Measurements from ENCODE around the gene DOLPP1. TPM values are rescaled to one million over a fixed set of nuclear protein-coding genes. Genes with fewer than 3 reads are reported as not detected.
A peak's percentile ranks its signal among the peaks of the same experiment; 100 is the strongest.
"Not testable (repeated sequence)": the region's sequence is repeated elsewhere in the genome, so short reads cannot be mapped to it uniquely, and the experiment has no call there.

DOLPP1 gene
- total RNA-seq, 1 donor from 2014 or later, result 5.2 TPM

GRCh38 chr9:129109952-129110739, 29.2 kb downstream of the DOLPP1 start:
- peaks cover 40 to 68% (median 42%) of the 10 kb centered on the region in 3 donors for H3K4me1 ChIP-seq (ENCODE audit: control insufficient read depth in 3 of 3, insufficient read depth in 3 of 3, low read length in 3 of 3)
- no peaks in the 10 kb centered on the region for H3K9me3 ChIP-seq (ENCODE audit: control insufficient read depth in 3 of 3, low read length in 3 of 3)
- no peaks in the 10 kb centered on the region for H3K27me3 ChIP-seq (ENCODE audit: control insufficient read depth in 3 of 3, insufficient read depth in 3 of 3, low read length in 3 of 3)
- H3K9ac ChIP-seq (ENCODE audit: low read depth in 1 of 3, low read length in 3 of 3), result peak overlapping the region; percentile 91 to 94 (median 92)
- H3K36me3 ChIP-seq (ENCODE audit: control insufficient read depth in 3 of 3, insufficient read depth in 3 of 3, low read length in 3 of 3), result peaks cover 13 to 17% (median 17%) of the 10 kb centered on the region in 3 donors
- peak overlapping the region; percentile 95 for H3K27ac ChIP-seq (ENCODE audit: low read depth, low read length)
- H3K4me3 ChIP-seq (ENCODE audit: low read length in 3 of 3), result peak overlapping the region; percentile 85 to 88 (median 87)

GRCh38 chr9:129110740-129111527, 30.0 kb downstream of the DOLPP1 start, which contains the start of the genes CRAT and PTPA:
CRAT (minus strand) TSS chr9:129110793; CDS start chr9:129110509, 284 bp downstream.
PTPA (plus strand) TSS chr9:129111415; CDS start chr9:129111601, 186 bp downstream.
- no peaks in the 10 kb centered on the region for H3K27me3 ChIP-seq (ENCODE audit: control insufficient read depth in 3 of 3, insufficient read depth in 3 of 3, low read length in 3 of 3)
- H3K36me3 ChIP-seq (ENCODE audit: control insufficient read depth in 3 of 3, insufficient read depth in 3 of 3, low read length in 3 of 3), result peaks cover 10 to 13% (median 13%) of the 10 kb centered on the region in 3 donors
- H3K4me1 ChIP-seq (ENCODE audit: control insufficient read depth in 3 of 3, insufficient read depth in 3 of 3, low read length in 3 of 3), result peaks cover 39 to 63% (median 42%) of the 10 kb centered on the region in 3 donors
- H3K9me3 ChIP-seq (ENCODE audit: control insufficient read depth in 3 of 3, low read length in 3 of 3), result no peaks in the 10 kb centered on the region
- peak within 1 kb of the TSS; percentile 85 to 93 (median 89) for H3K4me3 ChIP-seq (ENCODE audit: low read length in 3 of 3)
- peak within 1 kb of the TSS; percentile 92 to 96 (median 94) for H3K9ac ChIP-seq (ENCODE audit: low read depth in 1 of 3, low read length in 3 of 3)
- H3K27ac ChIP-seq (ENCODE audit: low read depth, low read length), result peak within 1 kb of the TSS; percentile 95

GRCh38 chr9:129111528-129112151, 30.7 kb downstream of the DOLPP1 start:
- Histone ChIP-seq H3K27ac (ENCODE audit: low read depth, low read length) (peak overlapping the region; percentile 95), H3K4me3 (ENCODE audit: low read length in 3 of 3) (peak overlapping the region; percentile 79 to 89 (median 83)), H3K4me1 (ENCODE audit: control insufficient read depth in 3 of 3, insufficient read depth in 3 of 3, low read length in 3 of 3) (peaks cover 35 to 58% (median 41%) of the 10 kb centered on the region in 3 donors), H3K36me3 (ENCODE audit: control insufficient read depth in 3 of 3, insufficient read depth in 3 of 3, low read length in 3 of 3) (peaks cover 8 to 11% (median 8%) of the 10 kb centered on the region in 3 donors), H3K27me3 (ENCODE audit: control insufficient read depth in 3 of 3, insufficient read depth in 3 of 3, low read length in 3 of 3) (no peaks in the 10 kb centered on the region), H3K9me3 (ENCODE audit: control insufficient read depth in 3 of 3, low read length in 3 of 3) (no peaks in the 10 kb centered on the region), H3K9ac (ENCODE audit: low read depth in 1 of 3, low read length in 3 of 3) (peak overlapping the region; percentile 73 to 85 (median 84))

GRCh38 chr9:129112526-129112925, 31.6 kb downstream of the DOLPP1 start:
- Histone ChIP-seq H3K4me3 (ENCODE audit: low read length in 3 of 3) (peak overlapping the region; percentile 79 to 89 (median 83)), H3K4me1 (ENCODE audit: control insufficient read depth in 3 of 3, insufficient read depth in 3 of 3, low read length in 3 of 3) (peaks cover 29 to 50% (median 37%) of the 10 kb centered on the region in 3 donors), H3K9ac (ENCODE audit: low read depth in 1 of 3, low read length in 3 of 3) (peak overlapping the region; percentile 73 to 85 (median 84))
- H3K36me3 ChIP-seq (ENCODE audit: control insufficient read depth in 3 of 3, insufficient read depth in 3 of 3, low read length in 3 of 3); H3K27me3 ChIP-seq (ENCODE audit: control insufficient read depth in 3 of 3, insufficient read depth in 3 of 3, low read length in 3 of 3); H3K27ac ChIP-seq (ENCODE audit: low read depth, low read length); H3K9me3 ChIP-seq (ENCODE audit: control insufficient read depth in 3 of 3, low read length in 3 of 3): not testable (repeated sequence)

GRCh38 chr9:129113645-129114304, 32.9 kb downstream of the DOLPP1 start:
- H3K4me1 ChIP-seq (ENCODE audit: control insufficient read depth in 3 of 3, insufficient read depth in 3 of 3, low read length in 3 of 3), result peaks cover 17 to 37% (median 25%) of the 10 kb centered on the region in 3 donors
- no peak overlapping the region for H3K27ac ChIP-seq (ENCODE audit: low read depth, low read length)
- no peak overlapping the region for H3K4me3 ChIP-seq (ENCODE audit: low read length in 3 of 3)
- H3K9ac ChIP-seq (ENCODE audit: low read depth in 1 of 3, low read length in 3 of 3), result no peak overlapping the region
- H3K27me3 ChIP-seq (ENCODE audit: control insufficient read depth in 3 of 3, insufficient read depth in 3 of 3, low read length in 3 of 3), result no peaks in the 10 kb centered on the region
- no peaks in the 10 kb centered on the region for H3K36me3 ChIP-seq (ENCODE audit: control insufficient read depth in 3 of 3, insufficient read depth in 3 of 3, low read length in 3 of 3)
- H3K9me3 ChIP-seq (ENCODE audit: control insufficient read depth in 3 of 3, low read length in 3 of 3), result no peaks in the 10 kb centered on the region

- Histone ChIP-seq H3K36me3 (ENCODE audit: control insufficient read depth in 3 of 3, insufficient read depth in 3 of 3, low read length in 3 of 3) (peaks cover 9 to 20% (median 14%) of the 10 kb centered on the region in 3 donors), H3K4me3 (ENCODE audit: low read length in 3 of 3) (no peak overlapping the region), H3K9me3 (ENCODE audit: control insufficient read depth in 3 of 3, low read length in 3 of 3) (no peaks in the 10 kb centered on the region), H3K9ac (ENCODE audit: low read depth in 1 of 3, low read length in 3 of 3) (no peak overlapping the region), H3K27ac (ENCODE audit: low read depth, low read length) (no peak overlapping the region), H3K4me1 (ENCODE audit: control insufficient read depth in 3 of 3, insufficient read depth in 3 of 3, low read length in 3 of 3) (peaks cover 25 to 30% (median 26%) of the 10 kb centered on the region in 3 donors), H3K27me3 (ENCODE audit: control insufficient read depth in 3 of 3, insufficient read depth in 3 of 3, low read length in 3 of 3) (no peaks in the 10 kb centered on the region)
Observed at GRCh38 chr9:129118799-129119198, 37.9 kb downstream of the DOLPP1 start.

GRCh38 chr9:129121483-129121882, 40.6 kb downstream of the DOLPP1 start:
- peak overlapping the region in 1 of 3 donors; percentile 14 for H3K4me3 ChIP-seq (ENCODE audit: low read length in 3 of 3)
- peak overlapping the region in 2 of 3 donors; percentile 57 for H3K9ac ChIP-seq (ENCODE audit: low read depth in 1 of 3, low read length in 3 of 3)
- no peaks in the 10 kb centered on the region for H3K27me3 ChIP-seq (ENCODE audit: control insufficient read depth in 3 of 3, insufficient read depth in 3 of 3, low read length in 3 of 3)
- H3K9me3 ChIP-seq (ENCODE audit: control insufficient read depth in 3 of 3, low read length in 3 of 3), result no peaks in the 10 kb centered on the region
- peaks cover 13 to 33% (median 20%) of the 10 kb centered on the region in 3 donors for H3K36me3 ChIP-seq (ENCODE audit: control insufficient read depth in 3 of 3, insufficient read depth in 3 of 3, low read length in 3 of 3)
- H3K4me1 ChIP-seq (ENCODE audit: control insufficient read depth in 3 of 3, insufficient read depth in 3 of 3, low read length in 3 of 3), result peaks cover 19 to 28% (median 25%) of the 10 kb centered on the region in 3 donors
- peak overlapping the region; percentile 58 for H3K27ac ChIP-seq (ENCODE audit: low read depth, low read length)

- peaks cover 13 to 33% (median 20%) of the 10 kb centered on the region in 3 donors for H3K36me3 ChIP-seq (ENCODE audit: control insufficient read depth in 3 of 3, insufficient read depth in 3 of 3, low read length in 3 of 3)
- no peaks in the 10 kb centered on the region for H3K27me3 ChIP-seq (ENCODE audit: control insufficient read depth in 3 of 3, insufficient read depth in 3 of 3, low read length in 3 of 3)
- peak overlapping the region in 1 of 3 donors; percentile 4 for H3K9ac ChIP-seq (ENCODE audit: low read depth in 1 of 3, low read length in 3 of 3)
- no peaks in the 10 kb centered on the region for H3K9me3 ChIP-seq (ENCODE audit: control insufficient read depth in 3 of 3, low read length in 3 of 3)
- H3K27ac ChIP-seq (ENCODE audit: low read depth, low read length), result peak overlapping the region; percentile 58
- peaks cover 26 to 34% (median 31%) of the 10 kb centered on the region in 3 donors for H3K4me1 ChIP-seq (ENCODE audit: control insufficient read depth in 3 of 3, insufficient read depth in 3 of 3, low read length in 3 of 3)
- H3K4me3 ChIP-seq (ENCODE audit: low read length in 3 of 3), result no peak overlapping the region
Observed at GRCh38 chr9:129122133-129122532, 41.2 kb downstream of the DOLPP1 start.

- not testable (repeated sequence) for H3K4me3 ChIP-seq (ENCODE audit: low read length in 3 of 3); H3K9me3 ChIP-seq (ENCODE audit: control insufficient read depth in 3 of 3, low read length in 3 of 3); H3K9ac ChIP-seq (ENCODE audit: low read depth in 1 of 3, low read length in 3 of 3); H3K27me3 ChIP-seq (ENCODE audit: control insufficient read depth in 3 of 3, insufficient read depth in 3 of 3, low read length in 3 of 3); H3K27ac ChIP-seq (ENCODE audit: low read depth, low read length)
- Histone ChIP-seq H3K36me3 (ENCODE audit: control insufficient read depth in 3 of 3, insufficient read depth in 3 of 3, low read length in 3 of 3) (peaks cover 16 to 38% (median 20%) of the 10 kb centered on the region in 3 donors), H3K4me1 (ENCODE audit: control insufficient read depth in 3 of 3, insufficient read depth in 3 of 3, low read length in 3 of 3) (peaks cover 28 to 38% (median 32%) of the 10 kb centered on the region in 3 donors)
Observed at GRCh38 chr9:129122976-129123375, 42.1 kb downstream of the DOLPP1 start.

Data from skeletal muscle tissue (tissue), 4 donors.